Stimulated activated CD8-positive, alpha-beta memory T cell treated with anti-CD3 and anti-CD28 coated beads, Interleukin-7, amount 100 ng/mL, for 24 hours (primary cell): ENCODE data around the gene HOXD4.

ENCODE experiments used
- DNase-seq: peaks from one replicate; pipeline ENCODE4 v3.0.0-alpha.2; 2020; ENCODE audit warnings: low read depth

Gene HOXD4

GRCh38 chr2:176170602-176171305 lies 19.4 kb downstream of the HOXD4 start:
- no peak for DNase-seq

GRCh38 chr2:176171351-176172006 lies 20.1 kb downstream of the HOXD4 start:
- no peak for DNase-seq

DNA sequence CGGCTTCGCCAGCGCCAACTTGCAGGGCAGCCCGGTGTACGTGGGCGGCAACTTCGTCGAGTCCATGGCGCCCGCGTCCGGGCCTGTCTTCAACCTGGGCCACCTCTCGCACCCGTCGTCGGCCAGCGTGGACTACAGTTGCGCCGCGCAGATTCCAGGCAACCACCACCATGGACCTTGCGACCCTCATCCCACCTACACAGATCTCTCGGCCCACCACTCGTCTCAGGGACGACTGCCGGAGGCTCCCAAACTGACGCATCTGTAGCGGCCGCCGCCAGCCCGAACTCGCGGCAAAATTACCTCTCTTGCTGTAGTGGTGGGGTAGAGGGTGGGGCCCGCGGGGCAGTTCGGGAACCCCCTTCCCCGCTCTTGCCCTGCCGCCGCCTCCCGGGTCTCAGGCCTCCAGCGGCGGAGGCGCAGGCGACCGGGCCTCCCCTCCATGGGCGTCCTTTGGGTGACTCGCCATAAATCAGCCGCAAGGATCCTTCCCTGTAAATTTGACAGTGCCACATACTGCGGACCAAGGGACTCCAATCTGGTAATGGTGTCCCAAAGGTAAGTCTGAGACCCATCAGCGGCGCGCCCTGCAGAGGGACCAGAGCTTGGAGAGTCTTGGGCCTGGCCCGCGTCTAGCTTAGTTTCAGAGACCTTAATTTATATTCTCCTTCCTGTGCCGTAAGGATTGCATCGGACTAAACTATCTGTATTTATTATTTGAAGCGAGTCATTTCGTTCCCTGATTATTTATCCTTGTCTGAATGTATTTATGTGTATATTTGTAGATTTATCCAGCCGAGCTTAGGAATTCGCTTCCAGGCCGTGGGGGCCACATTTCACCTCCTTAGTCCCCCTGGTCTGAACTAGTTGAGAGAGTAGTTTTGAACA lies 20.9 kb downstream of the HOXD4 start:
- no peak for DNase-seq

GRCh38 chr2:176172895-176173566 lies 21.7 kb downstream of the HOXD4 start:
- DNase-seq: no peak

GRCh38 chr2:176173567-176174381 lies 22.4 kb downstream of the HOXD4 start:
- no peak for DNase-seq

- no peak for DNase-seq
Observed at GRCh38 chr2:176174382-176174823, 23.1 kb downstream of the HOXD4 start.

GRCh38 chr2:176174824-176175708 lies 23.7 kb downstream of the HOXD4 start:
- DNase-seq: no peak

DNA sequence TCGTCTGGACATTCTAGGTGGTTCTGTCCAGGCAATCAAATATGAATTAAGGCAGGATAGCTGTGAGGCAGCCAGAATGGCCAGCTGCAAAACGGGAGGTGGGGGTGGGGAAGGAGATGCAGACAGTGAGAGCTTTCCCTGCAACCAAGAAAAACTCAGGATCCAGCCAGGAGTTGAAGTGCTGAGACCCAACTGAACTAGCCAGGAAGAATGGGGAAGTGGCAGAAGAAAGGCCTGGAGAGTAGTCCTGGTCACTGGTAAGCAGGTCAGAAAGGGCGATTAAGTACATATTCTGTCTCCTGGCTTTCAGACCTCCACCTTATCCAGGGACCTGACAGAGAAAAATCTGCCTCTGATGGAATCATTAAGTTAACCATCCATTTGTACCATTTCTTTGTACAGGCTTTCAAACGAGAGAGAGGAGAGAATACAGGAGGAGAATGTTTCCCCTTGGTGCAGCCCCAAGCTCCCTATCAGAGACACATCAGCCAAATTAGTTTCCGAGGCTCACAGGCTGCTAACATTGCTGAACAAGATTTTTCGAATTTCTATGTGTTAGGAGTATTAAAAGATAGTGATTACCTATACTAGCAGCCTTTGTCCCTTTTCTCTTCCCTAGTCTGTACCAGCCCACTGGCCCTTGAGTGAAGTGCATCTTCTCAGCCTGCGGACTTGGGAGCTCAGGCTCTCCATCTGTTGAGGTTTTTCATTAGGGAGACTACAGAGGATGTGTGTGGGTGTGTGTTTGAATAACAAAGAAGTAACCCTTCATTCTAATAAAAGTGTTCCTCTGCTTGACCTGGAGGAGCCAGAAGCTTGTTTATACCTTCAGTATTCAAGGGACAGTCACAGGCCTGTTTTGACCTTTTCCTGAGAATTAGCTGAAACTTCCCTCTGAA lies 24.6 kb downstream of the HOXD4 start:
- no peak for DNase-seq

GRCh38 chr2:176177580-176178037 lies 26.3 kb downstream of the HOXD4 start:
- DNase-seq: no peak

- DNase-seq: no peak
Observed at GRCh38 chr2:176178038-176178756, 26.8 kb downstream of the HOXD4 start.

GRCh38 chr2:176178757-176179295 lies 27.5 kb downstream of the HOXD4 start:
- DNase-seq: no peak

DNA sequence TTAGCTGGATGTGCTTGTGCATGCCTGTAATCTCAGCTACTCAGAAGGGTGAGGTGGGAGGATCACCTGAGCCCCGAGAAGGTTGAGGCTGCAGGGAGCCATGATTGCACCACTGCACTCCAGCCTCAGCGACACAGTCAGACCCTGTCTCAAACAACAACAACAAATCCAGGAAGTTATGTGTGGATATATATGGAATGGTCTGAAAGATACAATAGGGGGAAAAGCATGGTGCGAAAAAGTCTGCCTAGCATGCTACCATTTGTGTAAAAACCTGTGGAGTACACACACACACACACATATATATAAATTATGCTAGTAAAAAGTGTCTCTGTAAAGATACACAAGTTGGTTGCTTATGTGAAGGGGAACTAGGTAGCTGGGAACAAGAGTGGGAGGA lies 30.2 kb downstream of the HOXD4 start:
- DNase-seq: no peak

- DNase-seq: no peak
Observed at GRCh38 chr2:176182671-176183070, 31.3 kb downstream of the HOXD4 start.

GRCh38 chr2:176184749-176185148 lies 33.4 kb downstream of the HOXD4 start:
- no peak for DNase-seq

DNA sequence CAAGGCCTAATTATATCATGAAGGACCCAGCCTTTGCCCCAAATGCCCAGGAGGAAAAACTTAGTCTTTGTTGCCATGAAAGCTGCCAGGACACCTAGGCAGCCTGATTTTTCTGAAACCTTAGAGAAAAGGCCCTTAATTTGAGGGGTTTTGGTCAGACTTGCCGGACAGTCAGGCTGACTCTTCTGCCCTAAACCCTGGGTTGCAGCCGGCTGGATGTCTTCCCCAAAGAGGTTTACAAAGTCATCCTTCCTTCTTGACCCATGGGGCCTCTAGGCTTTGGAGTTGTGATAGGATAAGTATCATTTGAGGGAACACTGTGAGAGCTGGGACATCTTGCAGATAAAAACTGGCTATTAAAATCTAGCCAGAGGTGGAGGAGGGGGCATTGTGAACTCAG lies 34.7 kb downstream of the HOXD4 start:
- DNase-seq: no peak

GRCh38 chr2:176187200-176187898 lies 36.0 kb downstream of the HOXD4 start:
- DNase-seq: no peak
